G401.6 (cell line): ENCODE data around the gene GRB10.

Source experiments
- FAIRE-seq: peaks from 2 replicates; lab custom pipeline; 2012; peaks lifted over from hg19 to GRCh38; lab: Jason Lieb, UNC

Gene GRB10

DNA sequence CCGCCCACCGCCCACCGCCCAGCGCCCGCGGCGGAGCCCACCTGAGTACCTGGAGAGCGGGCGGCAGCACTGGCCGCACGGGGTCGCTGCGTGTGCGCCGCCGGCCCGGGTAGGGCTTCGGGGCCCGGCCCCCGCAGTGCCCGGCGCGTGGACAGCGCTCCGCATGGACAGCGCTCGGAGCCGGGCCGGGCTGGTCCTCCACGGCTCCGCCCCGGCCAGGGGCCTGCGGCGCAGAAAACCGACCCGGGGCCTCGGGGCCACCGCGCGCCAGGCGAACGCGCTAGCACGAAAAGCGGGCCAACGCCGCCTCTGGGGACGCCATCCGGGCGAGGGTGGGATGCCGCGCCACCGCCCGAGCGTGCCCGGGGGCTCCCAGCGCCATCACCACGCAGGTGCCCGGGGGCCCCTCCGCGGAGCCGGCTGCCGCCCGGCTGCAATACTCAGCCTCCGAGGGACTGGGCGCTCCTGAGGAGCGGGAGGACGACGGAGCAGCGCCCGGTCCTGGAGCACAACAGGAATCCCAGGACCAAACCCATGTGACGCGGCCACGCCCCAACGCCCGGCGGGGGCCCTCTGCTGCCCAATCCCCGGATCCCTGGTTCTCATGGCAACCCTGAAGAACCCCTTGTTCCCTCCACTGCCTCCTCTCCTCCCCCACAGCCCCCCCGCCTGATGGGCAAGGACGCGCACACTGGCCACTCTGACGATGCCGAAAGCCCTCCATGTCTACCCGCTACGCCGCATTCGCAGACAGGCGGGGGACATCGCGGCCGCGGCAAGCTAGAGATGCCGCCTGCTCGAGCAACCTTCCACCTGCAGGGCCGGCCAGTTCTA is at the start of gene GRB10:
GRB10 (minus strand) TSS at position 522 of the 834 bp plus-strand sequence. CDS start 50,574 bp downstream, outside the sequence.
- no peak for FAIRE-seq

DNA sequence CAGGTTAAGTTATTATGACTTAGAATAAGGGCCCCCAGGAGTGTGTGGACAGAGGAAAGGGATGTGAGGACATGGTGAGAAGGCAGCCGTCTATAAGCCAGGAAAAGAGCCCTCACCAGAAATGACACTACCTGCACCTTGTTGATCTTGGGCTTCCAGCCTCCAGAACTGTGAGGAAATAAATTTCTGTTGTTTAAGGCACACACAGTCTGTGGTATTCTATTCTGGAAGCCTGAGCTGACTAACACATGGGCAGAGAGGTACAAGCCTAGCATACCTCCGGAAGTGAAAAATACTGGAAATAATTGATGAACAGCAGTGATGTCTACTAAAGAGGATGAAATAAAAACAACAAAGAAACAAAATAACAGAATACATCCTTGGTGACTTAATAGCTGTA is 46.1 kb upstream of the GRB10 start:
- FAIRE-seq = no peak

DNA sequence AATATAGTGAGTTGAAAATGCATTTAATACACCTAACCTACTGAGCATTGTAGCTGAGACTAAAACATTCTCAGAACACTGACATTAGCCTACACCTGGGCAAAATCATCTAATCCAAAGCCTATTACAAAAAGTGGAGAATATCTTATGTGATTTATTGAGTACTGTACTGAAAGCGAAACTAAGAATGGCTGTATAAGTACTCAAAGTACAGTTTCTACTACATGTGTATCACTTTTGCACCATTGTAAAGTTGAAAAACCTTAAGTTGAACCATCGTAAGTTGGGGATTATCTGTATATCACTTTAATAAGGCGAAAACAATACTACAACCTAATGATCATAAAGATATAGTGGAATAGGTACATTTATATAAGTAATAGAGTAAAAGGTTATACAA is 45.4 kb upstream of the GRB10 start:
- FAIRE-seq = no peak

DNA sequence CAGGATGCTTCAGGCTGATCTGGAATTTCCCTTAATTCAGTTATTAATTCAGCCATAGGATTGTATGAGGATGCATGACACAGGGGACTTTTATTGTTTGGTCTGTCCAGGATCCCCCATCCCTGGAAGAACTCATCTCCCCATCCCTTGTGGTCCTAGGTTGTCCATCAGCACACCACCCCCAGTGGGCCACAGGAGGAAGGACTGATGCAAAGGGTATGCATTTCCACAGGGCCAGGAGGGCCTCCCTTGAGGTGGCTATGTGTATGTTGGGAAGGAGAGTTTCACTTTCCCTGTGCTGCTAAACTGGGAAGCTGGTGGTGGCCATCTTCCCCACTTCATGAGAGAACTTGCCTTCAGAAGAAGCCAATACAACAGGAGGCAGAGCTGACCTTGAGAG is 44.6 kb upstream of the GRB10 start:
- no peak for FAIRE-seq

DNA sequence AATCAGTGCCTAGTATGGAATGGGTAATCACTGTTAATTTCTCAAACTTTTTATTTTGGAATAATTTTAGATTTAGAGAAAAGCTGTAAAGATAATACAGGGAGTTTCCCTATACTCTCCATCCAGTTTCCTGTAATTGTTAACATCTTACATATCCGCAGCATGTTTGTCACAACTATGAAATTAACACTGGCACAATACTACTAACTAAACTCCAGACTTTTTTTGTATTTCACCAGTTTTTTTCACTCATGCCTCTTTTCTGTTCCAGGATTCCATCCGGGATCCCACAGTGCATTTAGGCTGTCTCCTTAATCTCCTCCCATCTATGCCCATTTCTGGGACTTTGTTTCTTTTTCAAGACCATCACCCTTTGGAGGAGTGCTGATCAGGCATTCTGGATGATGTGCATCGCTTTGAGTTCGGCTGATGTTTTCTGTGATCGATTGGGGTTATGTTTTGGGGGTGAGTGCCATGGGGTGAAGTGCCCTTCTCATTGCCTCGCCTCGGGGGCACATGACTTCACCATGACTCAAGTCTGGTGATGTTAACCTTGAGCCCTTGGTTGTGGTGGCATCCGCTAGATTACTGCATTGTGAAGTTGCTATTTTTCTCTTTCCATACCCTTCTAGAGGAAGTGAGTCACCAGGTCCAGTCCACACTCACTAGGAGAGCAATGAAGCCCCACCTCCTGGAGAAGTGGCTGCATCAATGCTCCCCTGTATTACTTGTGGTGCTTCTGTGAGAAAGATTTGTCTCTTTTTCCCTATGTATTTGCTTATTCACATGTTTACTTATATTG is 43.9 kb upstream of the GRB10 start:
- no peak for FAIRE-seq

DNA sequence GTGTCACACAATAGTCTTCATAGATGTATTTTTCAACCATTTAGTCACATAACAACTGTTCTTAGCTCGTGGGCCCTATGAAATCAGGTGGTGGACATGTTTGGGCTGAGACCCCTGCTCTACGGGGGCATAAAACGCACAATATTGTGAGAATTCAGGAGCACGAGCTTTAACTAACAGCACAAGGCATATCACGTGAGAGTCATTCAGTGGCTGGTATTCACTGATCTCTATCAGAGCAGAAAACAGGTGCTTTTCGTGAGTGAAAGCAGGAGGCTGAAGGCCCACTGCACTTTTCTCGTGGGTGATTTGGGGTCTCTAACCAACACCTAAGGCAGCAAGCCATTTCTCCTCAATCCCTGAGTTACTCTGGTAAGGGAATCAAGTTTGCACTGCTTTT is 42.8 kb upstream of the GRB10 start:
- FAIRE-seq = no peak

DNA sequence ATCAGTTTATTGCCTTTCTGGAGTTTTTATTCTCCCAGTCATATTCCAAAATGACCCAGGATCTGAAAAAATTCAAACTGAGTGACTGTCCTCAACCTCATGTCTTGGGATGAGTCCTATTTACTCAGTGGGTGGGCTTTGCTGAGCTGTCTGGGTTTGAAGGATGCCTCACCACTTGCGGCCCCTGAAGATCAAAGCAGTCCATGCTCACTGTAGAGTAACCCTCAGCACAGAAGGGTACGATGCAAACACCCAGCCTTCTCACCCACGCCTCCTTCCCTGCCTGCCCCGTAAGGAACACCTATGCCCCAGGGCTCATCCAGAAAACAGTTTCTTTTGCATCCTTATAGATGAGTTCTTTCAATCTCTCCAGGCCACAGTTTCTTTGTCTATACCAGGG is 42.2 kb upstream of the GRB10 start:
- FAIRE-seq = no peak

DNA sequence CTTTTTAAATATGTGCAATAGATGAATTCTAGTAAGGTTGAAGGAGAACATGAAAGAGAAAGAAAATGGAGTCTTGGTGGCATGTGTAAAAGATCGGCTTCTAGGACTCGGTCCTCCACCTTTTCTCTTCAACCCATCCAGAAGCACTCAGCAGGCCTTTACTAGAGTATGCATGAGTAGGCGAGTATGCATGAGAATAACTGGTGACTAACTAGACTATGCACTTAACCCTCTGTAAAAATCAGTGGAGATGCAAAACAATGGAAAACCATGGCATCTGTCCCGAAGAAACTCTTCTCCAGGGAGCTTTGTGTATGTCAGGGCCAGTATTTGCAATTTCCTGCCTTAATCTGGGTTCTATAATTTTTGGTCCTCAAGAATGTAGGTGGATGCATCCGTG is 40.0 kb upstream of the GRB10 start:
- no peak for FAIRE-seq

DNA sequence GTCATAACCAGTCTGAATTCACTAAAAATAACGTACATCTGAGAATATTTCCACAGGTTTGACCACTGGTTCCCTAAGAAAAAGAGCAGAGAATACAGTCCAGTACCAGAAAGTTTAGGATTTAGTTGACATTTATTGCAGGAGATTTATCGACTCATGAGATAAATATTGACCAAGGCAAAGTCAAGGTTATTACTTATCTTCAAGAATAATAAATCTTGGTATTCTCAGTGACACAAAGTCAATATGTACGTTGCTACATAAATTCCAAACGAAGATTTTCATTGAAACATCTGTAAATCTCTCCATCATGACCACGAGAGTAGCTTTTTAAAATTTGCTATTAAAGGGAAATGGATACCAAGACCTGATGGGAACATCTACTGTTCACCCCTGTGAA is 39.4 kb upstream of the GRB10 start:
- FAIRE-seq = no peak

DNA sequence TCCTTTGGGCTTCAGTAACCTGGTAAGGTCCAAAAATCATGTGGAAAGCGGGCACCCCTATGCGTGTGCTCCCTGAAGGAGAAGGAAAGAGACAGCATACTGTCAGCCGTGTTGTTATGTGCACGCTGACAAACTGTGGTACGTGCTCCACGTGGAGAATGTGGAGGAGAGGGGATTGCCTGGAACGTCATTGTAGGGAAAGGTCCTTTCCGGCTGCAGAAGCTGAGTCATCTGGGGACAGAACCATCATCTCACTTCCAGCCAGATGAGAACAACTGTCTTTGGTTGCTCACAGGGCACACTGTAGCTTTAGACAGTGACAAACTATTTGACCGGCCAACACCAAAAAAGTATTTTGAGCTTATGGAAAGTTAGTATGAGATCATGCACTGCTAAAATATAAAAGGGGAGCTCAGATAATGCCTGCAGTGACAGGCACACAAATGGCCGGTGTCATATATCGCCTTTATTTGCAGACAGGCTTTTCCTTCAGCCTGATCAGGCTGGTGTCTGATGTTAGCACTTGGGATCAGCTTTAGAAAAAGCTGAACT is 38.8 kb upstream of the GRB10 start:
- FAIRE-seq = no peak

DNA sequence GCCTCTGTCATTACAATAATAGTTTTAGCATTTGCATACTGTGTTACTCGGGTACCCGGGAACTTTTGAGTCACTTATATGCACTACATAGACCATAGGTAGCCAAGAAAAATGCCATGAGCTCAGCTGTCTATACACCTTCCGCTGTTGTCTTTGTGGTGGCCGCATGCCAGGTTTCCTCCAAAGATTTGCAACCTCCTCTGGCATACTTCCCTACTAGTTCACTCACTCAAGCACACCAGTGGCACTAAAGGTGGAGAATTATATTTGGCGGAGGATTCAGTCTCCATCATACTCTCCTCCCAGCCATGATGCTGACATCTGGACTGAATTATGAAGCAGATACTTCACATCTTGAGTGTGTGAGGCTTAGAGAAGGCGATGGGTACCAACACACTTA is 35.6 kb upstream of the GRB10 start:
- no peak for FAIRE-seq

DNA sequence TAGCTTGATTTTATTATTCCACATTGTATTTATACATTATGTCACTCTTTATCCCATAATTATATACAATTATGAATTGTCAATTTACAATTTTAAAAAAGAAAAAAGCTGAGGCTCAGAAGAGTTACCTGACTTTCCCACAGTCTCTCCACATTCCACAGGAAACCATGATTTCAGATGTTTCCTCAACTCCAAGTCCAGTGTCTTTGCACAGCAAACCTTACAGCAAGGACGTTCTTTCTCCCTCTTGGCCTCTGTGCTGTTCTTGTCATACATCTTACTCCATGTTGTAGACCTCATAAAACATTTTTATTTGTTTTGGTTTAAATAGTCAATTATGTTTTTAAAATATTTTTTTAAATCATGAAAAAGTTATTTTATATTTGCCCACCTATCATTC is 34.9 kb upstream of the GRB10 start:
- FAIRE-seq = no peak

DNA sequence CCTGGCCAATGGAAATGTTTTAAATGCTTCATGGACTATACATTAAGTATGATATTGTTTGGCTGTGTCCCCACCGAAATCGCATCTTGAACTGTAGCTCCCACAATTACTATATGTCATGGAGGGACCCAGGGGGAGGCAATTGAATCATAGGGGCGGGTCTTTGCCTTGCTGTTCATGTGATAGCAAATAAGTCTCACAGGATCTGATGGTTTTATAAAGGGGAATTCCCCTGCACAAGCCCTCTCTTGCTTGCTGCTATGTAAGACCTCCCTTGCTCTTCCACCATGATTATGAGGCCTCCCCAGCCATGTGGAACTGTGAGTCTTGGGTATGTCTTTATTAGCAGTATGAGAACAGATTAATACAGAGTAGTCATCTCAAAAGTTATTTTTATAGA is 32.4 kb upstream of the GRB10 start:
- no peak for FAIRE-seq

DNA sequence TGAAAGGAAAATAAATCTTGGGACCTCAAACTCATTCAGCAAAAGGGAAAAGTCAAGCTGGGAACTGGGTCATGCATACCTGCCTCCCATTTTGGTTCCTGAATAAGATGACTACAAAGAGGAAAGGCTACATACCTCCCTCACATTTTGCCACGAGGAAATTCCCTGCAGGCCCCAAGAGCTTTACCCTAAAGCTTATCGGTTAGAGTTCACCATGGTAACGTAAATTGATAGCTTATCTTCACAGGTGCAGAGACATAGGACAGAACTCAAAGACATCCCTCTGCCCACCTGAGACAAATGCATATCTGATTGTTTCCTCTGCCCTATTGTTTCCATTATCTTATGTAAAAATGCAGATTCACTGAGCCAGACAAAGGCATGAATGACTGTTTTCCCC is 31.5 kb upstream of the GRB10 start:
- FAIRE-seq = no peak

DNA sequence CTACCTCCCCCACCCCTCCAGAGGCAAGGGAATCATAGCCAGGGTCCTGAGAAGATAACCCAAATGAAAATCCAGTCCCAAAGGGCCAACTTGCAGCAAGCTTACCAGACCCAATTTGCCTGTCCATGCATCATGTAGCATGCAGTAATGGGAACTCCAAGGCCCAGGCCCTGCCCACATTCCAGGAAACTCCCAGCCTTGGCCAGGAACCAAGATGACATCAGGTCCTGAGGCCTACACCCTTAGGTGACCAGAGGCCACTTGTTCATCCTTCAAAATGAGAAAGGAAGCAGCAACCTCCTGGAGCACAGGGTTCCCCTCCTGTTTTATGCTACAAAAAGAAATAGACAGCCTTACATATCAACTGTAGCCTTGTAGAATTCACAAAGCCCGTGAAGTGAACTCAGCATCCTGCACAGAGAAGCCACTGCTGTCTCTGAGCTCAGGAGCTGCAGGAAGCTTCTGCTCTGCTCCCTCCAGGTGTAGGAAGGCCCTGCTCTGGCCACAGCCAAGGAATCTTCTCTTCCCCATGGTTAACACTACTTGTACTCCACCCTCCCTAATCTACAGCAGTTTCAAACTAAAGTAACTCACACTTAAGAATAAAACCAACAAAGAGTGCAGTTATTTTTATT is 30.3 kb upstream of the GRB10 start:
- FAIRE-seq = no peak

DNA sequence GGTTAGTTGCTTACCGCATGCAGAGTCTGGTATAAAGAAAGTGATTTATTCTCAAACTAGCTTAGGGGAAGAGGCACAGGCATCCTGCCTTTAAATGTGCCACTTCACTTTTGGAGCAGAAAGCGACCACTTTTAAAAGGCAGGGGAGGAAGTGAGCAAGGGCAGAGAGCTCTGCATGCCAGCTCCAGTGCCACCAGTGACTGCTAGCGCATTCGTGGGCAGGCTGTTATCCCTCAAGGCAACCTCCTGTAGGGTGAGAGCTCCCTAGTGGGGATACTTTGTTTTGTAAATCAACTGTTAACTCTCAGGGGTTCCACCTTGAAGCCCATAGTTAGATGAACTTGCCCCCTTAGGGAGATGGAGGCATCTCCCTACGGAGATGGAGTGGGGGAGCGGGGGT is 29.4 kb upstream of the GRB10 start:
- FAIRE-seq = no peak

DNA sequence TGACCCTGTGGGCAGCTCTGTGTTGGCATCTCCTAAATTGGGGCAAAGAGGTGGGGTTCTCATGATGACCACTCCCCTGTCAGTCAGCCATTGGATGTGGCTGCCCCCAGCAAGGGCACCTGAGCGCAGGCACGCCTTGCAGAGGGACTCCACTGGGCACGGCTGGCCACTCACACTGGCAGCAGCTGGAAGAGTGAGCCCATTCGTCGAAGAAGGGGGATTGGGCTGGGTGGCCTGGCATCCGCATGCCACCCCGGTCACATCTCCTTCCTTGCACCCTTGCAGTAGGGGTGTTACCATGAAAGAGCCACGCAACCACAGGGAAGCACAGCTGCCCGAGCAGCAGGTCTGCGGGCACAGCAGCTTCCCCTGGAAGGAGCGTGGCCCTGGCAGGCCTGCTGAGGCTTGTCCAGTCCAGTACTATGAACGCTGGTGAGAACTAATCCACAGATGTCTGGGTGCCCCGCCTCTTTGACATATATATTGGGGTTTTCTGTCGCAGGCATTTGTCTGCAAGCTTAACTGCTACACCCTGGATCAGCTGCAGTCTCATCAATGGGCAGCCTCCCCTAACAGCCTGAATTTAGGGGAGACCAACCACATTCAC is 25.7 kb upstream of the GRB10 start:
- FAIRE-seq = no peak

DNA sequence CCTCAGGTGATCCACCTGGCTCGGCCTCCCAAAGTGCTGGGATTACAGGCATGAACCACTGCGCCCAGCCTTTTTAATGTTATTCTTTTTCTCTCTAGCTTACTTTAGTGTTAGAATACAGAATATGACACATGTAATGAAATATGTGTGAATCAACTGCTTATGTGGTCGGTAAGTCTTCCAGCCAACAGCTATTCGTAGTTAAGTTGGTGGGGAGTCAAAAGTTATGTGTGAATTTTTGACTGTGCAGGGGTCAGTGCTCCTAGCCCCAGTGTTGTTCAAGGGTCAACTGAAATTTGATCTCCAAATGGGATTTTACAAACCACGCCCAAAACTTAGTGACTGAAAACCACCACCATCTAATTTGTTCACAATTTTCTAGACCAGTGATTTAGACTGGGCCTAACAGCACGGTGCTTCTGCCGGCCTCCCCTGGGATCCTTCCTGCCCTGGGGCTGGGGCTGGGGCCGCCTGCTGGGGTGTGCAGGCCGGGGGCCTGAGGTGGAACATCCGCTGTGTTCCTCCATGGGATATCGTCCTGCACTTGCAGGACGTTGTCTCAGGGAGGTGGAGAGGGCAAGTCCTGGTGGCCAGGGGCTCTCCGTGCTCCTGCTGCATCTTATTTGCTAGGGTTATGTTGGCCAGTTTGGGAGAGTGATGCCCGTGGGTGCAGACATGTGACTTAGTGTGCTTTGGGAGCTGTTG is 24.5 kb upstream of the GRB10 start:
- no peak for FAIRE-seq

DNA sequence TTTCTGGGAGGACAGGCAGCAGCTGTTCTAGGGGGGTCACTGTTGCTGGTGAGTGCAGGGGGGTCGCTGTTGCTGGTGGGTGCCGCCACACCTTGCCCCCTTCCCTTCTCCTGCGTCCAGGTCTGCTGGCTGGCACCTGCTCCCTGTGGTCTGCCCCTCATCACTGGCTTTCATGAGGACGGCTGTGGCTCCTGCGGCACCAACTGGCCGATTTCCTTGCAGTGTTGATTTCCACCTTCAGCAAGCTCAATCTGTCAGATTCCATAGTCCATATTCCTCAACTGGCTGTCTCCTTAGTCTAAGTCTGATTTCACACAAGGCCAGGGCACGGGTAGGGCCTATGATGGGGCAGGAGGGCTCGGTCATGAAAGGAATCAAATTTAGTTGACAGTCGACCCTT is 23.4 kb upstream of the GRB10 start:
- FAIRE-seq = no peak

DNA sequence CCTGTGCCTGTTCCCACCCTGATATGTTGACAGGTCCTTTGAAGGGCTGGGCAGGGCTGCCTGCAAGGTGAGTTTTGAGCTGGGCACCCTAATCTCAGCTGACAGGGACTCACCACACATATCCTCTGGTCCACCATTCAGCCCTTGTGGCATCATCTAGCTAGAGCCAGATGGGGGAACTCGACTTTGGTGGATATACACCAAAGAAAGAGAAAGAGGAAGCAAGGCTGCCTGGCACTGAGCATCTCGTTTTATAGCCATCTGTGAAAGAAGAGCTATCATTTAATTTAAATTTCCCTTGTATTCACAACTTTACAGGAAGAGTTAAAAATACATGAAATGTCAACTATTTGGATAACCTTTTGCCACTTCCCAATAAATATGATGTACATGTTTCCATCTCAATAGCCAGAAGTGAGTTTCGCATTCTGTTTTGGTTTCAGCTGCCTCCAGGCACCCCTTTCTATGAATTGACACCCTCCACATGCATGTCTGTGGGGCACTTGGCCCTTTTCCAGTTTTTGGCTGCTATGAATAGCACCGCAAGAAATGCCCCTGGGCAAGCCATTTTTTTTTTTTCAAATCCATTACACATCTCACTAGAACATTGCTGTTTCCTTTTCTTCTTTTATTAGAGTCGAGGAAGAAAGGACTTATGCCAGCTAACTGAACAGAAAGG is 22.9 kb upstream of the GRB10 start:
- FAIRE-seq = no peak
